T-cell (primary cell): Measurements from ENCODE around the gene COL23A1. TPM values are rescaled to one million over a fixed set of nuclear protein-coding genes. Genes with fewer than 3 reads are reported as not detected.

Source experiments
- ATAC-seq, 4 experiments: fragments of 200-7000 bp in 3 of 4; fragments of 150-1000 bp in 1 of 4; cut with Tn5 transposase; replicated peaks in 1 of 4; 1 replicate in 3 of 4; 2 replicates in 1 of 4; pipeline ENCODE4 v1.10.0; 2021; ENCODE audit warnings: moderate library complexity in 3 of 4, mild to moderate bottlenecking in 2 of 4, moderate number of reproducible peaks in 1 of 4
- CTCF ChIA-PET, 2 donors: fragments of 300-600 bp; sonication (Branson Sonifier 250); formaldehyde crosslinking; loops; one replicate each; lab custom pipeline; 2022; ENCODE audit warnings: antibody characterized with exemption in 2 of 2; lab: Charles Lee
- POLR2A ChIA-PET, 2 donors: fragments of 300-600 bp; sonication (Branson Sonifier 250); formaldehyde crosslinking; loops; one replicate each; lab custom pipeline; 2022; ENCODE audit warnings: antibody characterized with exemption in 2 of 2; lab: Charles Lee
- DNase-seq, 35 experiments: peaks; one replicate each; pipeline versions ENCODE4 v3.0.0 to v3.0.0-alpha.2; 2013 to 2023
- H3K27ac ChIP-seq: one replicate; pipeline ENCODE4 v1.5.1; 2013; ENCODE audit warnings: low read length
- H3K27me3 ChIP-seq, 2 experiments: replicated peaks in 1 of 2; 1 replicate in 1 of 2; 2 replicates in 1 of 2; pipeline versions ENCODE4 v1.6.1 to v1.7.0; 2013; ENCODE audit warnings: low read length in 1 of 2, mixed read lengths in 1 of 2; ENCODE audit not compliant: control insufficient read depth in 2 of 2, insufficient read depth in 2 of 2; ENCODE audit errors: extremely low read depth in 1 of 2
- H3K36me3 ChIP-seq, 2 donors: 1 replicate in 1 of 2; 2 replicates in 1 of 2; pipeline versions ENCODE4 v1.6.1 to v1.7.0; 2013; ENCODE audit warnings: low read length in 1 of 2; ENCODE audit not compliant: control insufficient read depth in 2 of 2, insufficient read depth in 1 of 2; ENCODE audit errors: extremely low read depth in 1 of 2
- H3K4me1 ChIP-seq, 2 experiments: 1 replicate in 1 of 2; 2 replicates in 1 of 2; pipeline versions ENCODE4 v1.6.1 to v1.7.0; 2013; ENCODE audit warnings: low read length in 2 of 2, mixed read lengths in 1 of 2; ENCODE audit not compliant: insufficient read depth in 2 of 2, control insufficient read depth in 1 of 2; ENCODE audit errors: extremely low read depth in 1 of 2
- H3K4me3 ChIP-seq, 2 donors: 1 replicate in 1 of 2; 2 replicates in 1 of 2; pipeline versions ENCODE4 v1.5.1 to v1.7.0; 2013; ENCODE audit warnings: mild to moderate bottlenecking in 2 of 2, low read length in 1 of 2, moderate library complexity in 1 of 2; ENCODE audit not compliant: control insufficient read depth in 1 of 2; ENCODE audit errors: extremely low read depth in 1 of 2
- H3K9me3 ChIP-seq: 2 replicates; pipeline ENCODE4 v1.7.0; 2013
- H3K27ac Mint-ChIP-seq, 2 donors: one replicate each; pipeline ENCODE4 v1.8.0; 2020 to 2021; ENCODE audit warnings: mild to moderate bottlenecking in 2 of 2, mixed read lengths in 2 of 2
- H3K27me3 Mint-ChIP-seq, 2 donors: one replicate each; pipeline ENCODE4 v1.8.0; 2021 to 2022; ENCODE audit warnings: mixed read lengths in 2 of 2
- H3K36me3 Mint-ChIP-seq: one replicate; pipeline ENCODE4 v1.8.0; 2021; ENCODE audit warnings: mixed read lengths
- H3K4me1 Mint-ChIP-seq, 3 donors: one replicate each; pipeline ENCODE4 v1.8.0; 2020 to 2022; ENCODE audit warnings: mixed read lengths in 3 of 3, mild to moderate bottlenecking in 1 of 3
- H3K4me3 Mint-ChIP-seq, 3 donors: one replicate each; pipeline ENCODE4 v1.8.0; 2020 to 2022; ENCODE audit warnings: mild to moderate bottlenecking in 3 of 3, mixed read lengths in 3 of 3, moderate library complexity in 3 of 3
- H3K9me3 Mint-ChIP-seq, 3 donors: one replicate each; pipeline ENCODE4 v1.8.0; 2020 to 2022; ENCODE audit warnings: mixed read lengths in 3 of 3
- WGBS: methylation state at CpG from one replicate; pipeline ENCODE4 v1.1.5; 2013; ENCODE audit warnings: missing lambda C conversion rate; ENCODE audit not compliant: insufficient coverage; 5-methylcytosine and 5-hydroxymethylcytosine counted together
- total RNA-seq, 35 experiments: library from RNA in 6 of 35; stranded (reverse) in 6 of 35; fragments of 120-200 nt in 1 of 35; gene quantifications; one replicate each; pipeline versions ENCODE4 v1.2.1 to v1.2.4 and lab custom pipeline; 2013 to 2026

The COL23A1 gene
- total RNA-seq, 5 donors from 2014 or later (not counting 1 experiment from before 2014, with no cell fraction given) = 0.07 to 0.13 TPM; not detected in 3

DNA sequence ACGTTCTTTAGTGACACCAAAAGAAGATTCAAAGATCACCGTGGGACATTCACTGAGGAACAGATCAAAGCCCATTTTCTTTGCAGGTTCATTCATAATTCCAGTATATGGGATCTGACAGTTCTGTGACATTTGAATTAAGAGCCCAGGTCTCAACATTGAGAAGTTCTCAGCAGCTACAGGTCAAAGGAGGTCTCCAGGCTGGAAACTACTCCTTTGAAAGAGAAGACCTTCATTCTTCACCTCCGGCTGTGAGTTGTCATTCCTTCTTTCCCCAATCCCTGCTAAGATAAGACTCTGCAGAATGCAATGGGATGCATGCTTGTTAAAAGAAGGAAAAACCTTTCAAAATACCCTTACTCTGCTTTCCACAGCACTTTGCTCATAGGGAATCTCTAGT lies 79.0 kb downstream of the COL23A1 start:
- CTCF ChIA-PET = no interaction called here

DNA sequence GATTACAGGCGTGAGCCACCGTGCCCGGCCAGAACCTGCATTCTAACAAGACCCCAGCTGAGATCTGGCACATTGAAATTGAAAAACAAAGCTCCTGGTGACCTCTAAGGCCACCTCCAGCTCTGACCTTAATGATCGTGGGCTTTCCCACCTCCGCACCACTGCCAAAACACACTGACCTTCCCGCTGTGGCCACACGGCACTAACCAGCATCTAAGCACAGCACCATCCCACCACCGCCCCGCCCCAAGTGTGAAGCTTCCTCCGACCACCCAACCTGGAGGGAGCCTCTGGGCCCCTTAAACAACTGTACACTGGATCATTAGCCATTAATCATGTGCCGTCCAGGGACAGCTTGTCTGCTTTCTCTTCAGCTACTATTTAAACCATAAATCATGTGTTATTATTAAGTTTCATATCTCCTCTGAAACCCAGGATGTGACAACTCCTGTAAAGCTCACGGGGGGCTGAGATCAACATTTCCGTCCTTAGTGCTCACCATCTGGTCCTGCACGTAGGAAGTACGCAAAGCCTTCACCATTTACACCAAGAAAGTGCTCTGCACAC lies 80.6 kb downstream of the COL23A1 start:
- 85% methylated on average over 11 of the region's 15 CpGs for WGBS
- H3K4me1 ChIP-seq = no peaks in the 10 kb centered on the region
- Mint-ChIP-seq H3K4me1 (no peaks in the 10 kb centered on the region), H3K27ac (no peak overlapping the region), H3K4me3 (no peak overlapping the region), H3K27me3 (peaks cover 3 to 10% of the 10 kb centered on the region in 2 donors), H3K36me3 (no peaks in the 10 kb centered on the region), H3K9me3 (peaks cover 0 to 10% (median 8%) of the 10 kb centered on the region in 3 donors)
- POLR2A ChIA-PET = no interaction called here
- no peaks in the 10 kb centered on the region for H3K36me3 ChIP-seq
- ATAC-seq (no peak), DNase-seq (no peak)
- no peak overlapping the region for H3K4me3 ChIP-seq
- no peak overlapping the region for H3K27ac ChIP-seq
- CTCF ChIA-PET = interaction anchor here in 1 of 2 donors (0.6 kb wide), 1 partner anchor 77 kb away, joined by 4 read pairs; no protein-coding TSS in a partner anchor
- no peaks in the 10 kb centered on the region for H3K9me3 ChIP-seq
- peaks cover 0 to 21% of the 10 kb centered on the region in 2 experiments for H3K27me3 ChIP-seq

More for the DNA sequence above, 79.0 kb downstream of the COL23A1 start:
- no peaks in the 10 kb centered on the region for H3K4me1 ChIP-seq
- H3K36me3 ChIP-seq = no peaks in the 10 kb centered on the region
- H3K27me3 ChIP-seq = peaks cover 0 to 25% of the 10 kb centered on the region in 2 experiments
- Mint-ChIP-seq H3K9me3 (peaks cover 0 to 10% (median 8%) of the 10 kb centered on the region in 3 donors), H3K27ac (no peak overlapping the region), H3K4me3 (no peak overlapping the region), H3K4me1 (no peaks in the 10 kb centered on the region), H3K36me3 (no peaks in the 10 kb centered on the region), H3K27me3 (peaks cover 14 to 19% of the 10 kb centered on the region in 2 donors)
- 60% methylated on average over 1 of the region's 3 CpGs for WGBS
- H3K4me3 ChIP-seq = no peak overlapping the region
- POLR2A ChIA-PET = no interaction called here
- H3K27ac ChIP-seq = no peak overlapping the region
- H3K9me3 ChIP-seq = no peaks in the 10 kb centered on the region
- no peak for DNase-seq
- ATAC-seq = no peak

DNA sequence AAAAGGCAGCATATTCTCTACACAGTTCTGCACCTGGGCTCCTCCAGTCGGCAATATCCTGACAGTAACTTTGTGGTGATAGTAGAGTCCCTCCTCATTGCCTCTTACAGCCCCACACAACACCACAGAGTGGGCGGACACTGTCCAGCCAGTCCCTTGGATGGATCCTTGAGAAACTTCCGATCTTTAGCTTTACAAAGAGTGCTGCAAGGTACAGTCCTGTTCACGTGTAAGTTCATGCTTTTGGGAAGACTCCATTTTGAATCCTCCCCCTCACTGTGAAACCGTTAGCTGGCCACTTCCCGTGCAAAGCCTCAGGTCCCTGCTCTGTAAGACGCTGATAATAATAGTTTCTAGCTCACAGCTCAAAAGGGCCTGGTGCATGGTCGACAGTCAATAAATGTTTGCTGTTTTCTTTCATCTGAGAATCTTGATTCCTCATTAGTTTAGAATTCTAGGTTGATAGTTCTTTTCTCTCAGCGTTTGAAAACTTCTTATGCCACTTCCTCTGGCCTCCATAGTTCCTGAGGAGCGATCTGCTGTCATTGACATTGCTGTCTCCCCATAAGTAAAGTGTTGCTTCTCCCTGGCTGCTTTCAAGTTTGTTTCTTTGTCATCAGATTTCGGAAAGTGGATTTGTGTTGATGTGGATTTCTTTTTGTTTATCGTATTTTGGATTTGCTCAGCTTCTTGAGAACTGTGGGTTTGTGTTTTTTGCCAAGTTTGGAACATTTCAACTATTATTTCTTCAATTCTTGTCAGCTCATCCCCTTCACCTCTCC lies 82.9 kb downstream of the COL23A1 start:
- peaks cover 0 to 4% of the 10 kb centered on the region in 2 donors for H3K27me3 Mint-ChIP-seq
- 79% methylated on average over 7 of the region's 12 CpGs for WGBS
- no peaks in the 10 kb centered on the region for H3K9me3 ChIP-seq
- ChIA-PET POLR2A (no interaction called here), CTCF (no interaction called here)
- no peak overlapping the region for H3K4me3 Mint-ChIP-seq
- no peaks in the 10 kb centered on the region for H3K36me3 Mint-ChIP-seq
- no peaks in the 10 kb centered on the region for H3K4me1 ChIP-seq
- H3K27ac Mint-ChIP-seq = no peak overlapping the region
- ATAC-seq (no peak), DNase-seq (no peak)
- H3K4me3 ChIP-seq = no peak overlapping the region
- H3K4me1 Mint-ChIP-seq = no peaks in the 10 kb centered on the region
- no peaks in the 10 kb centered on the region for H3K36me3 ChIP-seq
- no peak overlapping the region for H3K27ac ChIP-seq
- H3K9me3 Mint-ChIP-seq = peaks cover 0 to 10% (median 8%) of the 10 kb centered on the region in 3 donors
- H3K27me3 ChIP-seq = peaks cover 0 to 5% of the 10 kb centered on the region in 2 experiments

DNA sequence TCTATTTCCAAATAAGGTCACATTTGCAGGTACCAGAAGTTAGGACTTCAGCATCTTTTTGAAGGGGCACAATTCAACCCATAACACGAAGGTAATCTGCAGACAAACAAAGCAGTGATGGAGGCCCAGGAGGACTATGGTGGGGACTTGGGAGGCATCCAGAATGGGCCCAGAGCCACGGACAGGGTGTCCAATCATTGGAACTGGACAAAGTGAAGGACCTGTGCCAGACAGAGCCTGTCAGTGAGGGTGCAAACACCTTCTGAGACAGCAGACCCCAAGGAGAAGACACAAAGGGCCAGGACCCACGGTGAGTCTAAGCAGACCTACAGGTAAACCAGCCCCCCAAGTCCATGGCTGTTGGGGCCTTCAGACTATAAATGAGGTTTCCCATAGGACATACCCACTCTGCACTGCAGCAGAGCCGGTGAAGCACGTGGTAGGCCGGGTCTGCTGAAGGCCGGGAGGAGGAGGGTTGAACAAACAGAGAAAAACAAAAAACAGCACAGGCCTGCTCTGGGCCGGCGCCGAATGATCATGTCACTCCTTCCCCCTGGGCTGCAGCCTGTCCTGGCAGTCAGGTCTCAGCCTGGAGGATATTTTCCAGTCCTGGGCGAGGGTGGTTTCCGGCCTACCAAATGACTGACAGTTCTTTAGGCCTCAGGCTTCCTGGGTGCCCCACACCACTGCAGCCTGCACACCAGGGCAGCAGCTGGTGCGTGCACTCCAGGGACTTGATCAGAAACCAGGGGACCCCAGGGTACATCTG lies 84.4 kb downstream of the COL23A1 start:
- Mint-ChIP-seq H3K27me3 (peaks cover 0 to 4% of the 10 kb centered on the region in 2 donors), H3K36me3 (no peaks in the 10 kb centered on the region), H3K4me3 (no peak overlapping the region), H3K4me1 (no peaks in the 10 kb centered on the region), H3K9me3 (peaks cover 0 to 10% (median 10%) of the 10 kb centered on the region in 3 donors), H3K27ac (no peak overlapping the region)
- H3K36me3 ChIP-seq = no peaks in the 10 kb centered on the region
- H3K4me3 ChIP-seq = no peak overlapping the region
- ATAC-seq (no peak), DNase-seq (no peak)
- no peaks in the 10 kb centered on the region for H3K9me3 ChIP-seq
- H3K4me1 ChIP-seq = no peaks in the 10 kb centered on the region
- ChIA-PET CTCF (no interaction called here), POLR2A (no interaction called here)
- H3K27ac ChIP-seq = no peak overlapping the region
- WGBS = 86% methylated on average over 10 of the region's 13 CpGs
- peaks cover 0 to 4% of the 10 kb centered on the region in 2 experiments for H3K27me3 ChIP-seq

DNA sequence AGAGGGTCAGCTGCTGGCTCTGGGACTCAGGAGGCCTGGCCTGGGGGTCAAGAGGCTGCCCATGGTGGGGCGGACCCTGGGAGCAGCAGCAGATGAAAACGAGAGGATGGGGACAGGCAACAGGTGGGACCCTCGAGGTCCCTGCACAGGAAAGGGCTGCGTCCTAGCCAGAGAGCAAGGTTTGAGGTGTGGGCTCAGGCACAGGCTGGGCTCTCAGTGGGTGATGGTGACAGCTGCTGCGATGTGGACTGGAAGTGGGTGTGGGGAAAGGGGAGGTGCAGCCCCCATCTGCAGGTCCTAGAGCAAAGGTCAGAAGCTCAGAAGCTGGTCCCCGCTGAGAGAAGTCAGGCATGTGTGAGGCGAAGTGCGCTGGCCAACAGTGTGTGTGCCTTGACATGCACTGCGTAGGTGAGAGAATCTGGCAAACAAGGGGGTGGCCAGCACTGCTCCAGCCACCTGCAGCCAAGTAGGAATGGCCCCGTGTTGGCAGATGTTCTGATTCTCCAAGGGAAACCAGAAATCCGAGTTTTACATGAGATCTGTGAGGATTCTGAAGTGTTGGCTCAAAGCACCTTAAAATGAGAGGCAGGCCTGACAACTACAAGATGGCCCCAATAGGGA lies 85.7 kb downstream of the COL23A1 start:
- H3K4me1 ChIP-seq = no peaks in the 10 kb centered on the region
- Mint-ChIP-seq H3K36me3 (no peaks in the 10 kb centered on the region), H3K4me3 (no peak overlapping the region), H3K27me3 (peaks cover 0 to under 1% of the 10 kb centered on the region in 2 donors), H3K9me3 (peaks cover 0 to 15% (median 10%) of the 10 kb centered on the region in 3 donors), H3K4me1 (no peaks in the 10 kb centered on the region), H3K27ac (no peak overlapping the region)
- 75% methylated on average over 11 of the region's 11 CpGs for WGBS
- DNase-seq (no peak), ATAC-seq (no peak)
- H3K27me3 ChIP-seq = peaks cover 0 to 2% of the 10 kb centered on the region in 2 experiments
- ChIA-PET POLR2A (no interaction called here), CTCF (no interaction called here)
- H3K27ac ChIP-seq = no peak overlapping the region
- H3K36me3 ChIP-seq = no peaks in the 10 kb centered on the region
- H3K4me3 ChIP-seq = no peak overlapping the region
- no peaks in the 10 kb centered on the region for H3K9me3 ChIP-seq
